IMR-90 (cell line): ENCODE results near the gene OSBPL3. TPM values are rescaled to one million over a fixed set of nuclear protein-coding genes. Genes with fewer than 3 reads are reported as not detected.

Source experiments
- ATAC-seq: fragments of 200-7000 bp; cut with Tn5 transposase; 2 replicates; pipeline ENCODE4 v1.9.1; 2020; ENCODE audit warnings: low read depth, mild to moderate bottlenecking, moderate library complexity
- BruUV-seq: library from RNA; stranded (reverse); fragments of 400-500 nt; replicated peaks from 2 replicates; lab custom pipeline; 2021; lab: Mats Ljungman, UMichigan
- CTCF ChIA-PET: fragments of 300-600 bp; formaldehyde crosslinking; extraction: SDS; loops from one replicate; lab custom pipeline; 2021; ENCODE audit warnings: antibody characterized with exemption; lab: Yijun Ruan, JAX
- POLR2A ChIA-PET: fragments of 300-600 bp; sonication (Branson Sonifier 250); formaldehyde crosslinking; loops from one replicate; lab custom pipeline; 2022; ENCODE audit warnings: antibody characterized with exemption; ENCODE audit not compliant: unreplicated experiment; lab: Charles Lee
- DNase-seq: peaks from one replicate; pipeline ENCODE4 v3.0.0; 2013
- H2AFZ ChIP-seq: replicated peaks from 2 replicates; pipeline ENCODE3; 2013; ENCODE audit warnings: low read length, mild to moderate bottlenecking; ENCODE audit not compliant: poor library complexity
- H2AK5ac ChIP-seq: 2 replicates; pipeline ENCODE4 v1.6.1; 2013; ENCODE audit warnings: low read depth, low read length, inconsistent platforms
- H2AK9ac ChIP-seq: replicated peaks from 2 replicates; pipeline ENCODE3; 2013; ENCODE audit warnings: mild to moderate bottlenecking, low read depth, low read length, moderate library complexity; ENCODE audit not compliant: poor library complexity
- H2BK120ac ChIP-seq: 2 replicates; pipeline ENCODE4 v1.6.1; 2013; ENCODE audit warnings: low read depth, low read length, inconsistent platforms
- H2BK15ac ChIP-seq: 3 replicates; pipeline ENCODE4 v1.6.1; 2013; ENCODE audit warnings: low read depth, low read length, inconsistent platforms
- H2BK20ac ChIP-seq: 2 replicates; pipeline ENCODE4 v1.6.1; 2013; ENCODE audit warnings: low read depth, mild to moderate bottlenecking, inconsistent platforms, low read length, moderate library complexity
- H2BK5ac ChIP-seq: 2 replicates; pipeline ENCODE4 v1.6.1; 2013; ENCODE audit warnings: mild to moderate bottlenecking, low read depth, low read length, inconsistent platforms; ENCODE audit not compliant: poor library complexity, severe bottlenecking
- H3K14ac ChIP-seq: replicated peaks from 2 replicates; pipeline ENCODE4 v1.6.1; 2013; ENCODE audit warnings: low read depth, low read length, inconsistent platforms
- H3K18ac ChIP-seq: 2 replicates; pipeline ENCODE4 v1.6.1; 2013; ENCODE audit warnings: low read depth, low read length, control low read depth
- H3K23ac ChIP-seq: 2 replicates; pipeline ENCODE4 v1.6.1; 2013; ENCODE audit warnings: low read depth, low read length, inconsistent platforms
- H3K27ac ChIP-seq: 2 replicates; pipeline ENCODE4 v1.5.1; 2013; ENCODE audit warnings: mild to moderate bottlenecking, control low read depth, low read length; ENCODE audit not compliant: insufficient read depth
- H3K27me3 ChIP-seq: 2 replicates; pipeline ENCODE4 v1.6.1; 2013; ENCODE audit warnings: low read length; ENCODE audit not compliant: control insufficient read depth, insufficient read depth
- H3K36me3 ChIP-seq: 2 replicates; pipeline ENCODE4 v1.6.1; 2013; ENCODE audit warnings: low read length, mixed read lengths; ENCODE audit not compliant: control insufficient read depth, insufficient read depth
- H3K4ac ChIP-seq: 2 replicates; pipeline ENCODE4 v1.6.1; 2013; ENCODE audit warnings: low read depth, low read length, inconsistent platforms
- H3K4me1 ChIP-seq: 2 replicates; pipeline ENCODE4 v1.6.1; 2013; ENCODE audit warnings: low read length, mixed read lengths; ENCODE audit not compliant: control insufficient read depth, insufficient read depth
- H3K4me2 ChIP-seq: 2 replicates; pipeline ENCODE4 v1.6.1; 2013; ENCODE audit warnings: low read depth, mild to moderate bottlenecking, control low read depth, low read length, moderate library complexity
- H3K4me3 ChIP-seq: 2 replicates; pipeline ENCODE4 v1.5.1; 2013; ENCODE audit warnings: low read depth, mild to moderate bottlenecking, control low read depth, low read length, moderate library complexity; ENCODE audit not compliant: insufficient read depth
- H3K56ac ChIP-seq: 2 replicates; pipeline ENCODE4 v1.6.1; 2013; ENCODE audit warnings: low read length, inconsistent platforms; ENCODE audit not compliant: insufficient read depth; ENCODE audit errors: extremely low read depth
- H3K79me1 ChIP-seq, 2 experiments: 2 replicates each; pipeline ENCODE4 v1.6.1; 2013; ENCODE audit warnings: low read length in 2 of 2, inconsistent platforms in 1 of 2, low read depth in 1 of 2
- H3K9ac ChIP-seq: 2 replicates; pipeline ENCODE4 v1.6.1; 2013; ENCODE audit warnings: low read depth, low read length, control low read depth
- H3K9me1 ChIP-seq: 2 replicates; pipeline ENCODE4 v1.6.1; 2013; ENCODE audit warnings: low read length, inconsistent platforms; ENCODE audit not compliant: insufficient read depth
- H3K9me3 ChIP-seq: 2 replicates; pipeline ENCODE4 v1.6.1; 2013; ENCODE audit warnings: low read length; ENCODE audit not compliant: control insufficient read depth, insufficient read depth
- H4K20me1 ChIP-seq: 2 replicates; pipeline ENCODE4 v1.6.1; 2013; ENCODE audit warnings: low read length, inconsistent platforms; ENCODE audit not compliant: insufficient read depth
- H4K5ac ChIP-seq: 2 replicates; pipeline ENCODE4 v1.6.1; 2013; ENCODE audit warnings: mild to moderate bottlenecking, low read depth, low read length, control low read depth
- H4K8ac ChIP-seq, 2 experiments: 2 replicates each; pipeline ENCODE4 v1.6.1; 2013; ENCODE audit warnings: low read depth in 2 of 2, low read length in 2 of 2, control low read depth in 1 of 2, inconsistent platforms in 1 of 2
- H4K91ac ChIP-seq: 2 replicates; pipeline ENCODE4 v1.6.1; 2013; ENCODE audit warnings: low read depth, low read length, inconsistent platforms; ENCODE audit not compliant: insufficient read depth
- FOS ChIP-seq: fragments of 150-350 bp; IDR thresholded peaks from 2 replicates; pipeline ENCODE4 v1.6.1; 2016; ENCODE audit warnings: low read depth, low read length
- MAFK ChIP-seq: IDR thresholded peaks from 2 replicates; pipeline ENCODE4 v1.6.1; 2012; ENCODE audit warnings: low read depth, low read length, improper control_type of control experiment
- MAZ ChIP-seq: IDR thresholded peaks from 2 replicates; pipeline ENCODE4 v1.6.1; 2012; ENCODE audit warnings: low read depth, mild to moderate bottlenecking, low read length, improper control_type of control experiment, moderate library complexity, borderline replicate concordance
- NFE2L2 ChIP-seq: fragments of 150-350 bp; IDR thresholded peaks from 2 replicates; pipeline ENCODE4 v1.6.1; 2016; ENCODE audit warnings: low read depth, mild to moderate bottlenecking, low read length
- POLR2A ChIP-seq: IDR thresholded peaks from 2 replicates; pipeline ENCODE4 v1.6.1; 2012; ENCODE audit warnings: mild to moderate bottlenecking, low read depth, low read length
- RAD21 ChIP-seq: IDR thresholded peaks from 2 replicates; pipeline ENCODE4 v1.6.1; 2012; ENCODE audit warnings: low read length, improper control_type of control experiment
- RCOR1 ChIP-seq: IDR thresholded peaks from 2 replicates; pipeline ENCODE4 v1.6.1; 2012; ENCODE audit warnings: mild to moderate bottlenecking, low read length, improper control_type of control experiment; ENCODE audit not compliant: insufficient replicate concordance
- RFX5 ChIP-seq: IDR thresholded peaks from 2 replicates; pipeline ENCODE4 v1.8.0; 2012; ENCODE audit warnings: low read depth, mild to moderate bottlenecking, low read length, moderate library complexity
- SMC3 ChIP-seq: fragments of 150-350 bp; IDR thresholded peaks from 2 replicates; pipeline ENCODE4 v1.6.1; 2016; ENCODE audit warnings: low read depth, mild to moderate bottlenecking, antibody characterized with exemption, low read length, moderate library complexity
- USF2 ChIP-seq: fragments of 150-350 bp; IDR thresholded peaks from 2 replicates; pipeline ENCODE4 v1.6.1; 2017; ENCODE audit warnings: mild to moderate bottlenecking, antibody characterized with exemption, low read length, low read depth
- dilution Hi-C: fragments of 300-500 bp; cut with HindIII; formaldehyde crosslinking; loops from one replicate; pipeline ENCODE4 v1.14.3; 2018; ENCODE audit warnings: low sequenced_read_pairs; ENCODE audit not compliant: unreplicated experiment
- in situ Hi-C: fragments of 300-500 bp; cut with MboI; formaldehyde crosslinking; loops from 3 replicates; pipeline ENCODE4 v1.14.3; 2019; ENCODE audit warnings: low sequenced_read_pairs, inconsistent platforms, mixed read lengths
- intact Hi-C: fragments of 100-400 bp; cut with micrococcal nuclease; formaldehyde crosslinking; loops from 2 replicates; pipeline ENCODE4 v1.10.0; 2022
- polyA plus RNA-seq, 3 experiments: library from polyadenylated mRNA; depleted of rRNA; stranded (reverse); fragments of >200 nt; gene quantifications; 2 replicates each; pipeline ENCODE4 v1.2.3, GENCODE V29; 2012; ENCODE audit warnings: low replicate concordance in 1 of 3
- total RNA-seq: library from RNA; depleted of rRNA; stranded (reverse); fragments of >200 nt; gene quantifications from 2 replicates; pipeline ENCODE4 v1.2.3, GENCODE V29; 2012
- TF ChIP-seq, protein P1 (sequence below): fragments of 150-350 bp; IDR thresholded peaks from 2 replicates; pipeline ENCODE4 v1.6.1; 2016; ENCODE audit warnings: low read depth, mild to moderate bottlenecking, low read length, moderate library complexity, borderline replicate concordance

OSBPL3 gene
- total and polyA plus RNA-seq, 2 of the 4 experiments (the other 2 are of a cell fraction), result 18.0 to 29.9 TPM

DNA sequence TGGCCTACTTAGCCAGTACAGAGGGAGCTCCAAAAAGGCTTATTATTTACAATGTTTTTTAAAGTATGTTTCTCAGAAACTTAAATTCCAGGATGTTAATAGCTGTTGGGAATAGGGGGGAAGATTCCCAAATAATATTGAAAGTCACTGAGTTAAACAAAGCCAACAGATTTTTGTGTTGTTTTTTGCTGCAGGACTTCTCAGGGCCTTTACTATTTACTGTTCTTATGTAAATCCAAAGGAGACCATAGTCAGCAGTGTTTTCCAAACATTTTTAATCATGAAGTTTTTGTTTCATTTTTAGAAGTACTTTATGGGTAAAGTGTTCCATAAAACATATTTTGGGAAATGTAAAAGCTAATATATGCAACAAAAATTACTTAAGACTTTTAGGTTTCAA lies 122.4 kb downstream of the OSBPL3 start:
- Histone ChIP-seq H4K5ac (no peak overlapping the region), H3K27ac (no peak overlapping the region), H3K4me3 (no peak overlapping the region), H2AK9ac (no peak overlapping the region), H4K91ac (no peak overlapping the region), H3K36me3 (peaks cover 2% of the 10 kb centered on the region), H2BK20ac (no peak overlapping the region), H3K9me1 (peaks cover 9% of the 10 kb centered on the region), H3K4me1 (peaks cover 7% of the 10 kb centered on the region), H2AFZ (no peak overlapping the region), H3K79me1 (peaks cover 13 to 19% of the 10 kb centered on the region in 2 experiments; a peak in 2 of 4 replicates), H3K4me2 (no peak overlapping the region), H3K14ac (no peak overlapping the region), H2AK5ac (no peak overlapping the region), H2BK15ac (no peak overlapping the region), H2BK120ac (no peak overlapping the region), H3K56ac (no peak overlapping the region), H3K4ac (no peak overlapping the region), H3K9me3 (no peaks in the 10 kb centered on the region), H3K27me3 (no peaks in the 10 kb centered on the region), H2BK5ac (no peak overlapping the region), H3K9ac (no peak overlapping the region), H4K20me1 (no peaks in the 10 kb centered on the region), H3K18ac (no peak overlapping the region), H4K8ac (no peak overlapping the region), H3K23ac (no peak overlapping the region)
- TF ChIP-seq MAFK, result no peak
- TF ChIP-seq, protein P1, sequence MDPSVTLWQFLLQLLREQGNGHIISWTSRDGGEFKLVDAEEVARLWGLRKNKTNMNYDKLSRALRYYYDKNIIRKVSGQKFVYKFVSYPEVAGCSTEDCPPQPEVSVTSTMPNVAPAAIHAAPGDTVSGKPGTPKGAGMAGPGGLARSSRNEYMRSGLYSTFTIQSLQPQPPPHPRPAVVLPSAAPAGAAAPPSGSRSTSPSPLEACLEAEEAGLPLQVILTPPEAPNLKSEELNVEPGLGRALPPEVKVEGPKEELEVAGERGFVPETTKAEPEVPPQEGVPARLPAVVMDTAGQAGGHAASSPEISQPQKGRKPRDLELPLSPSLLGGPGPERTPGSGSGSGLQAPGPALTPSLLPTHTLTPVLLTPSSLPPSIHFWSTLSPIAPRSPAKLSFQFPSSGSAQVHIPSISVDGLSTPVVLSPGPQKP, result no peak
- no peak for TF ChIP-seq FOS
- no peak for TF ChIP-seq RCOR1
- TF ChIP-seq USF2, result no peak
- TF ChIP-seq NFE2L2, result no peak
- TF ChIP-seq RFX5, result no peak
- TF ChIP-seq RAD21, result no peak
- no peak for TF ChIP-seq POLR2A
- TF ChIP-seq SMC3, result no peak
- TF ChIP-seq MAZ, result no peak
- dilution Hi-C loops, result no loop called here
- ATAC-seq (no peak), DNase-seq (no peak)
- CTCF ChIA-PET, result no interaction called here
- intact Hi-C loops, result no loop called here
- no TSS peak for BruUV-seq
- POLR2A ChIA-PET, result no interaction called here
- in situ Hi-C loops, result no loop called here
